Esophagus muscularis mucosa (tissue), 4 donors: ENCODE results near the gene CHGA. TPM values are rescaled to one million over a fixed set of nuclear protein-coding genes. Genes with fewer than 3 reads are reported as not detected.

Source experiments
- DNase-seq: peaks from one replicate; pipeline ENCODE4 v3.0.0-alpha.2; 2017; ENCODE audit errors: extremely low spot score
- H3K27ac ChIP-seq, 4 donors: fragments of 200-600 bp; sonication (generic); replicated peaks in 1 of 4; 1 replicate in 3 of 4; 2 replicates in 1 of 4; pipeline ENCODE4 v1.5.1; 2016 to 2019; ENCODE audit warnings: mild to moderate bottlenecking in 1 of 4
- H3K27me3 ChIP-seq, 4 donors: fragments of 200-600 bp; sonication (generic); one replicate each; pipeline versions ENCODE4 v1.5.1 to v1.6.0; 2016 to 2019
- H3K36me3 ChIP-seq, 4 donors: fragments of 200-600 bp; sonication (generic); one replicate each; pipeline ENCODE4 v1.5.1; 2016 to 2019
- H3K4me1 ChIP-seq, 4 donors: fragments of 200-600 bp; sonication (generic); one replicate each; pipeline ENCODE4 v1.5.1; 2016 to 2019
- H3K4me3 ChIP-seq, 4 donors: fragments of 200-600 bp; sonication (generic); 1 replicate in 2 of 4; 2 replicates in 2 of 4; pipeline ENCODE4 v1.5.1; 2016 to 2019; ENCODE audit warnings: mild to moderate bottlenecking in 4 of 4, moderate library complexity in 1 of 4
- H3K9me3 ChIP-seq, 4 donors: fragments of 200-600 bp; sonication (generic); 1 replicate in 3 of 4; 2 replicates in 1 of 4; pipeline ENCODE4 v1.5.1; 2016 to 2019
- EP300 ChIP-seq: sonication (generic); formaldehyde crosslinking; IDR thresholded peaks from one replicate; pipeline ENCODE4 v1.6.1; 2017; ENCODE audit warnings: antibody characterized with exemption
- POLR2A ChIP-seq: fragments of 450-650 bp; IDR thresholded peaks from one replicate; pipeline ENCODE4 v1.6.1; 2017; ENCODE audit warnings: antibody characterized with exemption, moderate library complexity, mild to moderate bottlenecking, low read depth
- POLR2AphosphoS5 ChIP-seq, 2 donors: sonication (generic); formaldehyde crosslinking; IDR thresholded peaks; one replicate each; pipeline ENCODE4 v1.6.1; 2017; ENCODE audit warnings: antibody characterized with exemption in 2 of 2
- WGBS: methylation state at CpG from one replicate; pipeline ENCODE4 v1.1.5; 2018; 5-methylcytosine and 5-hydroxymethylcytosine counted together
- intact Hi-C: fragments of 100-400 bp; cut with DNase I; formaldehyde crosslinking; loops from one replicate; pipeline ENCODE4 v1.15.1; 2023
- total RNA-seq, 4 donors: library from RNA; depleted of rRNA; stranded (reverse); fragments of >200 nt; gene quantifications; one replicate each; pipeline versions ENCODE4 v1.1.0 to v1.2.1, GENCODE V29; 2016
- TF ChIP-seq, protein P1 (sequence below), 3 experiments: fragments of 200-600 bp in 2 of 3; fragments of 450-650 bp in 1 of 3; sonication (generic) in 2 of 3; IDR thresholded peaks; one replicate each; pipeline ENCODE4 v1.5.1; 2017 to 2019; ENCODE audit warnings: antibody characterized with exemption in 3 of 3, mild to moderate bottlenecking in 2 of 3, moderate library complexity in 1 of 3

The CHGA gene
- total RNA-seq, 4 donors from 2014 or later = 1.2 to 2.5 (median 1.3) TPM

DNA sequence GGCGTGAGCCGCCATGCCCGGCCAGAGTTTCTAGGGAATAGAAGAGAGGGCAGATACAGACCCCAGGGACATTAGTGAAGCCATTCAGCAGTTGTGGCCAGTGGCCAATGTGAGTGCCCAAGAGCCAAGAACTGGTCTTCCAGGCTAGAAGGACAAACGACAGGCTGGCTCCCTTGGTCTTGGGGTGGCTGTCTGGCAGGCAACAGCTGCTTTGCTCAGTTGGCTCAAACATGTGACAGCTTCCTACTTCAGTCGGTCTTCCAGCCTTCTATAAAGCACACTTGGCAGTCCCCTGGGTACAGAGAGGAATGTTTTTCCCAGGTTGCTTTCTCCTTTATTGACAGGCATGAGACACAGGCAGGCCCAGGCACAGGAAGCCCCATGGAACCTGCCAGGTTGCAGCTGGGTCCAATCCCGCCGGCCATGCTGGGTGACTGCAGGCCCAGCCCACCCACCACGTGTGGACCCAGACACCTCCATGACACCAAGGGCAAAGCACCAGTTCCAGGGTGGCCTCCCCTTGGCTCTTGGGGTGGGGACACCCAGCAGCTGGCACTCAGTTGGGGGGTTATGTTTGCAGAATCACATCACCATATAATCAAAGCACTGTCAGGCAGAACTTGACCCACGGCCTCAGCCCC, 15.4 kb downstream of the CHGA start:
- 83% methylated on average over 5 of the region's 9 CpGs for WGBS

DNA sequence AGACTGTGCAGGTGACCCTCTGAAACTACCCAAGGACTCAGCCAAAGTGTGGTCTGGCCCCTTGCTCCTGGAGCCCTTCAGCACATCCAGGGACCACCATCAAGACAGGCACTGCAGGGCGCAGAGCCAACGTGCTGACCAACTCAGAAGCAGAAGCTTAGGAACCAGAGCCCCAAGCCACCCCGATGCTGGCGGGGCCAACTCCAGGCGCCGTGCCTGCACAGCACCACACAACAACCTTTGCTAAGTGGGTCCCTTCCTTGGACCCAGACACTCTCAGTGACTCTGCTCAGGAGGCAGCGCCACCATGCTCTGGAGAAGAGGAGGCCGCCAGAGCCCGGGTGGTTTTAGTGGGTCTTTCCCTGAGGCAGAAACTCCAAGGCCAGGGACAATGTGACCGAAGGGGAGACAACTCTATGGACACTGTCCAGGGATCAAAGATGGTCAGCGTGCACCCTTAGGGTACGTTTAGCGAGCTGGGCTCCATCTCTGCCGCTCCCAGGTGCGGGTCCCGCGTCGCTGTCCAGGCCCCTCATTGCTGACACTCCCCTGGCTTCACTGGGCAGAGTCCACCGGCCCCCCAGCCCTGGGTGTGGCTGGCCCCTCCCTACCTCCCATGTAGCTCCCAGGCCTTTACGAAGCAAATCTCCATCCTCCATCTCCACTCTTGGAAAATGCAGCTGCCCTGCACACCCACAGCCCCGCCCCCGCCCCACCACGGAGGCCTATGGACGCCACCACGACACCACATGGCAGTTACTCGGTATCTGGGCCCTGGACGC, 16.1 kb downstream of the CHGA start:
- 92% methylated on average over 24 of the region's 27 CpGs for WGBS
- intact Hi-C loops = no loop called here
- TF ChIP-seq, protein P1, sequence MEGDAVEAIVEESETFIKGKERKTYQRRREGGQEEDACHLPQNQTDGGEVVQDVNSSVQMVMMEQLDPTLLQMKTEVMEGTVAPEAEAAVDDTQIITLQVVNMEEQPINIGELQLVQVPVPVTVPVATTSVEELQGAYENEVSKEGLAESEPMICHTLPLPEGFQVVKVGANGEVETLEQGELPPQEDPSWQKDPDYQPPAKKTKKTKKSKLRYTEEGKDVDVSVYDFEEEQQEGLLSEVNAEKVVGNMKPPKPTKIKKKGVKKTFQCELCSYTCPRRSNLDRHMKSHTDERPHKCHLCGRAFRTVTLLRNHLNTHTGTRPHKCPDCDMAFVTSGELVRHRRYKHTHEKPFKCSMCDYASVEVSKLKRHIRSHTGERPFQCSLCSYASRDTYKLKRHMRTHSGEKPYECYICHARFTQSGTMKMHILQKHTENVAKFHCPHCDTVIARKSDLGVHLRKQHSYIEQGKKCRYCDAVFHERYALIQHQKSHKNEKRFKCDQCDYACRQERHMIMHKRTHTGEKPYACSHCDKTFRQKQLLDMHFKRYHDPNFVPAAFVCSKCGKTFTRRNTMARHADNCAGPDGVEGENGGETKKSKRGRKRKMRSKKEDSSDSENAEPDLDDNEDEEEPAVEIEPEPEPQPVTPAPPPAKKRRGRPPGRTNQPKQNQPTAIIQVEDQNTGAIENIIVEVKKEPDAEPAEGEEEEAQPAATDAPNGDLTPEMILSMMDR (IDR thresholded peaks at IDR 0.05) = no peak
- Histone ChIP-seq H3K27ac (no peak overlapping the region), H3K4me1 (no peaks in the 10 kb centered on the region), H3K4me3 (no peak overlapping the region), H3K36me3 (peaks cover 24 to 86% (median 69%) of the 10 kb centered on the region in 4 donors), H3K9me3 (no peaks in the 10 kb centered on the region), H3K27me3 (no peaks in the 10 kb centered on the region)
- no peak for DNase-seq

More for the DNA sequence above, 15.4 kb downstream of the CHGA start:
- TF ChIP-seq, protein P1 (IDR thresholded peaks at IDR 0.05) = no peak
- no peak for TF ChIP-seq EP300
- H3K4me3 ChIP-seq = no peak overlapping the region
- DNase-seq = no peak
- H3K27ac ChIP-seq = no peak overlapping the region
- no peaks in the 10 kb centered on the region for H3K9me3 ChIP-seq
- H3K4me1 ChIP-seq = no peaks in the 10 kb centered on the region
- H3K27me3 ChIP-seq = no peaks in the 10 kb centered on the region
- peaks cover 21 to 84% (median 65%) of the 10 kb centered on the region in 4 donors for H3K36me3 ChIP-seq
- intact Hi-C loops = no loop called here

DNA sequence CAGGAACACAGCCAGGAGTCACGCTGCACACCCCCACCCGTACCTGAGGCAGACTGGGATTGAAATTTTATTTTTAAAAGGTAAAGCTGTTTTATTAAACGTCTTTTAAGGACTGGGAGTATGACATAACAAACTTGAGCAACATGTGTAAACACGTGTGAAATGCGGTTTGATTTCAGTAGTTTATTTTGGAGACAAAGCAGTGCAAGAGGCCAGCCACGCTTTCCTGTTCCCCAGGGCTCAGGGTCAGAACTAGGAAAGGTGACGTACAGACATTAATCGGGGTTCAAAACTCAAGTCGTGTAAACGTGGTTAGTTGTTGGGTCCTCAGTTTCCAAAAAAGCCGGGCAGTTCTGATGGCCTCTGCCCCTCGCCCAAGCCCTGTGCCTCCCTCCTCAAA, 16.7 kb downstream of the CHGA start:
- Histone ChIP-seq H3K4me3 (no peak overlapping the region), H3K27ac (no peak overlapping the region), H3K9me3 (no peaks in the 10 kb centered on the region), H3K27me3 (no peaks in the 10 kb centered on the region), H3K4me1 (no peaks in the 10 kb centered on the region), H3K36me3 (peaks cover 30 to 90% (median 74%) of the 10 kb centered on the region in 4 donors)
- TF ChIP-seq POLR2A (no peak), POLR2AphosphoS5 (IDR thresholded peaks at IDR 0.05) (no peak), EP300 (no peak)
- TF ChIP-seq, protein P1 (IDR thresholded peaks at IDR 0.05) = no peak
- WGBS = 85% methylated on average over 12 of the region's 12 CpGs
- DNase-seq = no peak
- intact Hi-C loops = no loop called here

DNA sequence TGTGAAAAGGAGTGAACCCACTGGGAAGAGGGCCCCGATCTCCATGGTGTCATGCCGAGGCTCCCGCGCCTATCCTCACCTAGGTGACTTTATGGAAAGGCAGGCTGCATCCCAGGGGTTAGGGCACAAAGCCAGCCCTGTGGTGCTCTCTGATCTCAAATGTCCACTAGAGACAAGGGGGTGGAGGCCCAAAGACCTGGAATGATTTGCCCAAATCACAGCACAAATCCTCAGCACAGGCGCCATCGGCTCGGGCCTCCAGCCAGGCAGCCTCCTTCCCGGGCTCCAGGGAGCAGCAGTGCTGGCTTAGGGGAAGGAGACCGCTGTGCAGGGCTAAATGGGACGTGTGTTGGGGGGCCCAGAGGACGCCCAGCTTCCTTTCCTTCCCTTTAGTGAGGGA, 17.6 kb downstream of the CHGA start:
- Histone ChIP-seq H3K4me3 (no peak overlapping the region), H3K9me3 (no peaks in the 10 kb centered on the region), H3K36me3 (peaks cover 36 to 95% (median 81%) of the 10 kb centered on the region in 4 donors), H3K27ac (no peak overlapping the region), H3K4me1 (no peaks in the 10 kb centered on the region), H3K27me3 (no peaks in the 10 kb centered on the region)
- TF ChIP-seq EP300 (no peak), POLR2A (no peak), POLR2AphosphoS5 (IDR thresholded peaks at IDR 0.05) (no peak)
- TF ChIP-seq, protein P1 (IDR thresholded peaks at IDR 0.05) = no peak
- 93% methylated on average over 10 of the region's 11 CpGs for WGBS
- intact Hi-C loops = no loop called here
- DNase-seq = no peak
